Cardiac muscle cell (in vitro differentiated cells and primary cell): ENCODE measurements around the gene PNRC2. TPM values are rescaled to one million over a fixed set of nuclear protein-coding genes. Genes with fewer than 3 reads are reported as not detected.

ENCODE experiments used
- DNase-seq, 2 donors: peaks; one replicate each; pipeline versions ENCODE4 v3.0.0 to v3.0.0-alpha.2; 2010 to 2017; ENCODE audit warnings: low read depth in 1 of 2, low spot score in 1 of 2
- H3K27ac ChIP-seq: fragments of 200-600 bp; sonication (generic); 2 replicates; pipeline ENCODE4 v1.5.1; 2016
- H3K27me3 ChIP-seq: fragments of 200-600 bp; sonication (generic); 2 replicates; pipeline ENCODE4 v1.6.0; 2016; ENCODE audit warnings: control low read depth
- H3K36me3 ChIP-seq: fragments of 200-600 bp; sonication (generic); 2 replicates; pipeline ENCODE4 v1.5.1; 2016; ENCODE audit warnings: control low read depth
- H3K4me1 ChIP-seq: fragments of 200-600 bp; sonication (generic); 2 replicates; pipeline ENCODE4 v1.8.1; 2017; ENCODE audit warnings: low read depth, mild to moderate bottlenecking, mixed run types
- H3K4me3 ChIP-seq: fragments of 200-600 bp; sonication (generic); 2 replicates; pipeline ENCODE4 v1.5.1; 2016; ENCODE audit warnings: mild to moderate bottlenecking
- H3K9me3 ChIP-seq: fragments of 200-600 bp; sonication (generic); 2 replicates; pipeline ENCODE4 v1.5.1; 2017; ENCODE audit warnings: low read depth, mild to moderate bottlenecking, control low read depth
- CTCF ChIP-seq: IDR thresholded peaks from 2 replicates; pipeline ENCODE4 v1.5.1; 2012; ENCODE audit warnings: low read depth, mild to moderate bottlenecking, low read length
- polyA plus RNA-seq: library from polyadenylated mRNA; unstranded; fragments of >200 nt; fragmentation: Nextera tagmentation; extraction: Ambion mirVana; gene quantifications from 2 replicates; pipeline ENCODE4 v1.2.1, GENCODE V29; 2016
- total RNA-seq: library from RNA; depleted of rRNA; stranded (reverse); fragments of >200 nt; gene quantifications from 2 replicates; pipeline ENCODE4 v1.2.3, GENCODE V29; 2016

The PNRC2 gene
- total and polyA plus RNA-seq, 2 experiments from 2014 or later: 71.7 to 87.9 TPM

GRCh38 chr1:23924601-23925000 is 35.0 kb upstream of the PNRC2 start:
- no peaks in the 10 kb centered on the region for H3K9me3 ChIP-seq
- peaks cover 13% of the 10 kb centered on the region for H3K4me1 ChIP-seq
- H3K36me3 ChIP-seq: no peaks in the 10 kb centered on the region
- H3K27me3 ChIP-seq: no peaks in the 10 kb centered on the region
- H3K27ac ChIP-seq: no peak overlapping the region
- no peak overlapping the region for H3K4me3 ChIP-seq
- no peak for DNase-seq
- no peak for TF ChIP-seq CTCF

GRCh38 chr1:23925279-23925678 is 34.3 kb upstream of the PNRC2 start:
- no peak overlapping the region for H3K27ac ChIP-seq
- no peak for DNase-seq
- peaks cover 7% of the 10 kb centered on the region for H3K4me1 ChIP-seq
- no peaks in the 10 kb centered on the region for H3K36me3 ChIP-seq
- no peak overlapping the region for H3K4me3 ChIP-seq
- no peaks in the 10 kb centered on the region for H3K9me3 ChIP-seq
- no peak for TF ChIP-seq CTCF
- no peaks in the 10 kb centered on the region for H3K27me3 ChIP-seq

- no peak for TF ChIP-seq CTCF
- no peak overlapping the region for H3K4me3 ChIP-seq
- H3K27ac ChIP-seq: no peak overlapping the region
- no peaks in the 10 kb centered on the region for H3K9me3 ChIP-seq
- H3K27me3 ChIP-seq: no peaks in the 10 kb centered on the region
- no peak for DNase-seq
- H3K36me3 ChIP-seq: no peaks in the 10 kb centered on the region
- H3K4me1 ChIP-seq: no peaks in the 10 kb centered on the region
These were observed 32.5 kb upstream of the PNRC2 start for GRCh38 chr1:23927097-23927496.

- Histone ChIP-seq H3K4me1 (no peaks in the 10 kb centered on the region), H3K27me3 (no peaks in the 10 kb centered on the region), H3K36me3 (no peaks in the 10 kb centered on the region), H3K27ac (no peak overlapping the region), H3K4me3 (no peak overlapping the region), H3K9me3 (no peaks in the 10 kb centered on the region)
- no peak for TF ChIP-seq CTCF
- no peak for DNase-seq
These were observed 30.8 kb upstream of the PNRC2 start for GRCh38 chr1:23928789-23929188.

GRCh38 chr1:23930270-23930669 is 29.4 kb upstream of the PNRC2 start:
- no peak for TF ChIP-seq CTCF
- Histone ChIP-seq H3K4me3 (no peak overlapping the region), H3K36me3 (no peaks in the 10 kb centered on the region), H3K27ac (no peak overlapping the region), H3K27me3 (no peaks in the 10 kb centered on the region), H3K9me3 (no peaks in the 10 kb centered on the region), H3K4me1 (no peaks in the 10 kb centered on the region)
- DNase-seq: no peak
